Measurements from ENCODE around the gene CPOX.

CPOX gene

GRCh38 chr3:98596541-98597500 lies 3.4 kb upstream of the CPOX start:
- DNase-seq (ENCODE audit: low read depth in 1 of 2, low spot score in 1 of 2): peak in 1 of 2 donors; percentile 26

GRCh38 chr3:98596087-98596486 lies 2.7 kb upstream of the CPOX start:
- no peak for DNase-seq (ENCODE audit: low read depth in 1 of 2, low spot score in 1 of 2)

GRCh38 chr3:98594628-98595324 lies 1.4 kb upstream of the CPOX start:
- no peak for DNase-seq (ENCODE audit: low read depth in 1 of 2, low spot score in 1 of 2)

GRCh38 chr3:98592345-98592935 lies 971 bp downstream of the CPOX start:
- no peak for DNase-seq (ENCODE audit: low read depth in 1 of 2, low spot score in 1 of 2)

- DNase-seq (ENCODE audit: low read depth in 1 of 2, low spot score in 1 of 2): no peak
These were observed 3.9 kb downstream of the CPOX start for GRCh38 chr3:98589331-98590036.

- no peak for DNase-seq (ENCODE audit: low read depth in 1 of 2, low spot score in 1 of 2)
These were observed 5.3 kb downstream of the CPOX start for GRCh38 chr3:98588065-98588464.

- DNase-seq (ENCODE audit: low read depth in 1 of 2, low spot score in 1 of 2): no peak
These were observed 5.8 kb downstream of the CPOX start for GRCh38 chr3:98587654-98588053.

GRCh38 chr3:98584547-98584946 lies 8.9 kb downstream of the CPOX start:
- DNase-seq (ENCODE audit: low read depth in 1 of 2, low spot score in 1 of 2): no peak

- DNase-seq (ENCODE audit: low read depth in 1 of 2, low spot score in 1 of 2): no peak
These were observed 9.6 kb downstream of the CPOX start for GRCh38 chr3:98583766-98584165.

GRCh38 chr3:98582042-98582441 lies 11.4 kb downstream of the CPOX start:
- DNase-seq (ENCODE audit: low read depth in 1 of 2, low spot score in 1 of 2): no peak

GRCh38 chr3:98581474-98581873 lies 11.9 kb downstream of the CPOX start:
- DNase-seq (ENCODE audit: low read depth in 1 of 2, low spot score in 1 of 2): no peak

- DNase-seq (ENCODE audit: low read depth in 1 of 2, low spot score in 1 of 2): no peak
These were observed 12.7 kb downstream of the CPOX start for GRCh38 chr3:98580401-98581386.

GRCh38 chr3:98577178-98577895 lies 16.1 kb downstream of the CPOX start:
- no peak for DNase-seq (ENCODE audit: low read depth in 1 of 2, low spot score in 1 of 2)

- DNase-seq (ENCODE audit: low read depth in 1 of 2, low spot score in 1 of 2): no peak
These were observed 19.3 kb downstream of the CPOX start for GRCh38 chr3:98574132-98574531.

- no peak for DNase-seq (ENCODE audit: low read depth in 1 of 2, low spot score in 1 of 2)
These were observed 20.2 kb downstream of the CPOX start for GRCh38 chr3:98573181-98573728.

- no peak for DNase-seq (ENCODE audit: low read depth in 1 of 2, low spot score in 1 of 2)
These were observed 25.0 kb downstream of the CPOX start for GRCh38 chr3:98568402-98568801.

GRCh38 chr3:98567666-98568270 lies 25.6 kb downstream of the CPOX start:
- no peak for DNase-seq (ENCODE audit: low read depth in 1 of 2, low spot score in 1 of 2)

- DNase-seq (ENCODE audit: low read depth in 1 of 2, low spot score in 1 of 2): no peak
These were observed 27.6 kb downstream of the CPOX start for GRCh38 chr3:98565843-98566242.

- DNase-seq (ENCODE audit: low read depth in 1 of 2, low spot score in 1 of 2): no peak
These were observed 28.2 kb downstream of the CPOX start for GRCh38 chr3:98565237-98565643.

All from activated CD4-positive, alpha-beta T cell treated with anti-CD3 and anti-CD28 coated beads, Interleukin-2, amount 50 U/mL, for 24 hours (primary cell).